Epidermal melanocyte (primary cell): Measurements from ENCODE around the gene PCNX3.
"Not testable (repeated sequence)": the region's sequence is repeated elsewhere in the genome, so short reads cannot be mapped to it uniquely, and the experiment has no call there.

Source experiments
- DNase-seq: peaks from one replicate; pipeline ENCODE4 v3.0.0; 2011; ENCODE audit warnings: low spot score; ENCODE audit not compliant: insufficient read length

The PCNX3 gene

DNA sequence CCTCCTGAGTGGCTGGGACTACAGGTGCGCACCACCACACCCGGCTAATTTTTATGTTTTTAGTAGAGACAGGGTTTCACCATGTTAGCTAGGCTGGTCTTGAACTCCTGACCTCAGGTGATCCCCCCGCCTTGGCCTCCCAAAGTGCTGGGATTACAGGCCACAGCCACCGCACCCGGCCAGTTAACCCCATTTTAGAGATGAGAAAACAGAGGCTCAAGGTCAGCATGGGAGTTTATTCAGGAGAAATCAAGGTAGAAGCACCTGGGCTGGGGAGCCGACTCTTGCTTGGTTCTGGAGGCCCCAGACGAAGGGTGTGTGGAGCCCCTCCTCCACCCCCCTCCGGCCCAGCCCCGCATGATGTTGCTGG lies 23.6 kb downstream of the PCNX3 start:
- not testable (repeated sequence) for DNase-seq

DNA sequence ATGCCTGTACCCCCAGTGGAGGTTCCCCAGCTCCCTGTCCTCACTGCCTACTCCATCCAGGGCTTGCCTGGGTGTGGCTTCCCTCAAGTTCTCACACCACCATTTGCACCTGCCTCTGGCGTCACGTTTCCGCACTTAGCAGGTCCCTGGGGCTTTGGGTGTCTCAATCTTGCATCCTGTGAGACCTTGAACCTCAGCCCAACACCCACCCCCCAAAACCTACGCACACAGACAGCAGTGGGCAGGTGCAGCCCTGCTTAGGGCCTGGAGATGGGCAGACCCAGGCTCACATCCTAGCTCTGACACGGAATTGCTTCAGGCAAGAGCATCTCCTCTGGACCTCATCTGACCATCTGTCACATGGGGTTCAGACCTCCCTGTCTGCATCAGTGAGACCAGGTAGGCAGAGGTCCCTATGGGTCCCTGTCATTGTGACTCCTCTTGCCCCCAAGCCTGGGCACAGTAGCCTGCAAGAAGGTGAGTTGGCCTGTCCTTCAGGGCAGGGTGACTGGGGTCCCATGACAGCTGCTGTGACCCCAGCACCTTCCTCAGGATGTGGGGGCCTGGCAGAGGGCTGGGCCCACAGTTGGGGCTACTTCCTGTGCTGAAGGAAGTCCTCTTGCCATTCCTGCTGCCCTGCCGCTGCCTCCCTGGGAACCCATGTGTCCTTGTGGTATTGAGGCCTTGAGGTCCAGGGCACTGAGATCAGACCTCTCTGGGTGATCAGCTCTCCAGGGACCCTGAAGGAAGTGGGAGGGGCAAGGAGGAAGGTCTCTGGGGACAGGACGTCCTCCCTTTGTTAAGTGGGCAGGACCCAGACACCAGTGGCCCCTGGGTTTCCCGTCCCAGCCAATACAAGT lies 24.3 kb downstream of the PCNX3 start:
- no peak for DNase-seq

- DNase-seq: no peak
Observed at GRCh38 chr11:65640483-65641296, 25.1 kb downstream of the PCNX3 start.

DNA sequence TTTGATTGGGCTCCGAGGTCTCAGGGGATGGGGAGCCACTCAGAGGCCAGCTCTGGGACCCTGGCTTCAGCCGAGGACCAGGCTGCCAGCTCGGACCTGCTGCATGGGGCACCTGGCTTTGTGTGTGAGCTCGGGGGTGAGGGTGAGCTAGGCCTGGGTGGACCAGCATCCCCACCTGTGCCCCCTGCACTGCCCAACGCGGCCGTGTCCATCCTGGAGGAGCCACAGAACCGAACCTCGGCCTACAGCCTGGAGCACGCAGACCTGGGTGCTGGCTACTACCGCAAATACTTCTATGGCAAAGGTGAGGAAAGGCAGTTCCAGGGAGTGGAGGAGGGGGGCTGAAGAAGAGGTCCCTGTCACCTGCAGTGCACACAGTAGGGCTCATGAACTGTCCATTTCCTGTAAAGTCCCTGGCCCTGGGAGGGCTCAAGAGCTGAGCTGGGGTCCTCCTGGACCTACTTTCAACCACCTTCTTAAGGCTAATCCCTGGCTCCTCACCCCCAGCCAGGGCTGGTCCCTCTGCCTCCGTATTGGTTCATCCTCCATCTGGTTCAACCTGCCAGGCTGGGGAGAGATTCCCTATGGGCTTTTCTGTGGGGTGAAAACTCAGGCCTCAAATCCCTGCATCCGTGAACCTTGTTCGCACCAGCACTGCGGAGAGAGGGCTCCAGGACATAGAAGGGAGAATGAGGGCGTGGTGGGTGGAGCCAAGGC lies 25.9 kb downstream of the PCNX3 start:
- DNase-seq: no peak

GRCh38 chr11:65642014-65642671 lies 26.6 kb downstream of the PCNX3 start:
- DNase-seq: no peak

DNA sequence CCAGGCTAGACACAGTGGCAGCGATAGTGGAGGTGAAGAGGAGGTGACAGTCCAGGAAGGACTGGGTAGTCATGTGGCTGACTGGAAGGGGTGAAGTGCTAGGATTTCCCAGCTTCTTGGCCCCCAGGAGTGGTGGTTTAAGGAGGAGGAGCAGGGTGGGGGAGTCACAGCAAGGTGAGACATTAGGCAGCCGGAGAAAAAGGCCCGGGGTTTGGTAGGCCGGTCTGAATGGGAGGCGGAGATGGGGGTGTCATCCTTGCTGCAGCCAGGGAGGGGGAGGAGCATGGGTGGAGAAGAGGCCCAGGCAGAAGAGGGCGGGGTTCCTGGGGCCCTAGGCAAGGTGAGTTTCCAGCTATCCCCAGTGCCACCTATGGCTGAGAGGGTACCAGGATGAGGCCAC lies 28.4 kb downstream of the PCNX3 start:
- DNase-seq: no peak

DNA sequence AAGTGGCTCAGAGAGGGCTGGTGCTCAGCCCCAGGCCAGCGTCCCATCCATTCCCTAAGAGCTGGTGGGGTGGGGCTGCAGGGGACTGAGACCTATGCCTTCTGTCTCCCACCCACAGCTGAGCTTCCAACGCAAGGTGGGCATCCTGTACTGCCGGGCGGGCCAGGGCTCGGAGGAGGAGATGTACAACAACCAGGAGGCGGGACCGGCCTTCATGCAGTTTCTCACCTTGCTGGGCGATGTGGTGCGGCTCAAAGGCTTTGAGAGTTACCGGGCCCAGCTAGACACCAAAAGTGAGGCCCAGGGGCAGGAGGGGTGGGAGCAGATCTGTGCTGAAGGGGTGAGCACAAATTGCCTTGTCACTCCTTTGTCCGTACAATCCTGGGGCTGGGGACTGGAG lies 29.3 kb downstream of the PCNX3 start:
- no peak for DNase-seq

DNA sequence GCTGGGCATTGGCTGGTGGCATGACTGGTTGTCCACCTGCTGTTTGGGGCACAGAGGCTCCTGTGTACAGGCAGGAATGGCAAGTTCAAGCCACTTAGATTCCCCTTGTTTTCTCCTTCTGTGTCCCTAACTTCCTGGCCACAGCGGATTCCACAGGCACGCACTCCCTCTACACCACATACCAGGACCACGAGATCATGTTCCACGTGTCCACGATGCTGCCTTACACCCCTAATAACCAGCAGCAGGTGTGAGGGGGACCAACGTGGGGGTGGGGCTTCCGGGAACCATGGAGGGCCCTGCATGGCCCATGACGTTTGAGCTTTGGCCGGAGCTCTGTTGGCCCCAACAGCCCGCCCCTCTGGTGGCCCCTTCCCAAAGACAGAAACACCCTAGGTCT lies 30.1 kb downstream of the PCNX3 start:
- no peak for DNase-seq

DNA sequence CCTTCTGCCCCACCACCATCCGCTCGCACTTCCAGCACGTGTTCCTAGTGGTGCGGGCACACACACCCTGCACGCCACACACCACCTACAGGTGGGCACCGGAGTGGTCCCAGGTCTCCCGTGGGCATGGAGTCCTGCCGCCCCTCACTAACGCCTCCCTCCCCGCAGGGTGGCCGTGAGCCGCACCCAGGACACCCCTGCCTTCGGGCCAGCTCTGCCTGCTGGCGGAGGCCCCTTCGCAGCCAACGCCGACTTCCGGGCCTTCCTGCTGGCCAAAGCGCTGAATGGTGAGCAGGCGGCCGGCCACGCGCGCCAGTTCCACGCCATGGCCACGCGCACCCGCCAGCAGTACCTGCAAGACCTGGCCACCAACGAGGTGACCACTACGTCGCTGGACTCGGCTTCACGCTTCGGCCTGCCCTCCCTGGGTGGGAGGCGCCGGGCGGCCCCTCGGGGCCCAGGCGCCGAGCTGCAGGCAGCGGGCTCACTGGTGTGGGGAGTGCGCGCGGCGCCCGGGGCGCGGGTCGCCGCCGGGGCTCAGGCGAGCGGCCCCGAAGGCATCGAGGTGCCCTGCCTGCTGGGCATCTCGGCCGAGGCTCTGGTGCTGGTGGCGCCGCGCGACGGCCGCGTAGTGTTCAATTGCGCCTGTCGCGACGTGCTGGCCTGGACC lies 30.8 kb downstream of the PCNX3 start:
- no peak for DNase-seq

- DNase-seq: no peak
Observed at GRCh38 chr11:65646958-65647701, 31.6 kb downstream of the PCNX3 start.

DNA sequence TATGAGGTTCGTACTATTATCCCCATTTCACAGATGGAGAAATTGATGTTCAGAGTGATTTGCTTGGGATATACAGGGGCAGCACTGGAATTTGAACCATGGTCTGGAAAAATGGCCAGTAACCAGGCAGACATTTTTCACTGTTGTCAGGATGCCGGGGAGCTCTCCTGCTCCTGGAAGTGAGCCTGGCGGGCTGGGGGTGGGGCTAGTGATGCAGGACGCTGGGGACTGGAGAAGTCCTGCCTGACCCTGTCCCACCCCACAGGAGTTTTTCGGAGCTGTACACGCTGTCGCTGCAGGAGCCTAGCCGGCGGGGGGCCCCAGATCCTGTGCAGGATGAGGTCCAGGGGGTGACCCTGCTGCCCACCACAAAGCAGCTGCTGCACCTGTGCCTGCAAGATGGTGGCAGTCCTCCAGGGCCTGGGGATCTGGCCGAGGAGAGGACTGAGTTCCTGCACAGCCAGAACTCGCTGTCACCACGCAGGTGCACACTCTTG lies 33.5 kb downstream of the PCNX3 start:
- no peak for DNase-seq

DNA sequence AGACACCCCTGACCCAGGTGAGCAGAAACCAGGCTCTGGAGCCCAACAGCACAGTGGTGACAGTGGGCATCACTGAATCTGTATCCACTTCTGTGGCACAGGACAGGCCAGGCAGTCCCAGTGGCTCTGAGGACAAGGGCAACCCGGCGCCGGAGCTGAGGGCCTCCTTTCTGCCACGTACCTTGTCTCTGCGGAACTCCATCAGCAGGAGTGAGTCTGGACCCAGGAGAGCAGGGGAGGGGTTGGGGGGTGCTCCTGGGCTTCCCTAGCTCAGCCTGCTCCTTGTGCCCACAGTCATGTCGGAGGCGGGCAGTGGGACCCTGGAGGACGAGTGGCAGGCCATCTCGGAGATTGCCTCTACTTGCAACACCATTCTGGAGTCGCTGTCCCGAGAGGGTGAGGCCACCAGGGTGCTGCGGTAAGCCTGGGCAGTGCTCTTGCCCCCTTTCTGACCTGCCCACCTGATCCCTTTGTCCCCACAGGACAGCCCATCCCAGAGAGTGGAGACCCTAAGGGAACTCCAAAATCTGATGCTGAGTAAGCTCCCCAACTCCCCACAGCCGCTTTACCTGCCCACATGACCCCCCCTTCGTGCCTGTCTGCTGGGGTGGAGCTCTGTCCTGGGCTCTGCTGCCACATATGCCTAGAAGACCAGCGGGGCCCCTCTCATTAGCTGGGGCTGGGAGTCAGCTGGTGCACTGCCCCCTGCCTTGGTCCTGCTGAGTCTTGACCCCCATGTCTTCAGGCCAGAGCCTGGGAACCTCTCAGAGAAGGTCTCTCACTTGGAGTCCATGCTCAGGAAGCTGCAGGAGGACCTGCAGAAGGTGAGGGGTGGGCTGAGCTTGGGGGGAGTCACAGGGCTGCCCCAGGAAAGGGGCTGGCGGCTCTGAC lies 34.3 kb downstream of the PCNX3 start:
- DNase-seq: no peak

- DNase-seq: no peak
Observed at GRCh38 chr11:65650547-65651338, 35.2 kb downstream of the PCNX3 start.

- no peak for DNase-seq
Observed at GRCh38 chr11:65651339-65651588, 35.7 kb downstream of the PCNX3 start.

GRCh38 chr11:65651589-65652510 lies 36.3 kb downstream of the PCNX3 start:
- no peak for DNase-seq

GRCh38 chr11:65652511-65653228 lies 37.1 kb downstream of the PCNX3 start:
- peak; percentile 100 for DNase-seq
